A673 (cell line): Measurements from ENCODE around the gene TMEM164.

ENCODE experiments used
- CTCF ChIP-seq: fragments of 300-800, 200-600 bp; sonication (generic); conservative IDR thresholded peaks from 2 replicates; pipeline ENCODE4 v1.5.1; 2017; ENCODE audit warnings: low read depth, mild to moderate bottlenecking, antibody characterized with exemption, low read length, moderate library complexity, mixed read lengths
- EZH2 ChIP-seq: fragments of 200-600 bp; sonication (generic); IDR thresholded peaks from 2 replicates; pipeline ENCODE4 v1.6.1; 2017; ENCODE audit warnings: borderline replicate concordance, low read depth, mild to moderate bottlenecking, mixed read lengths, antibody characterized with exemption, low read length; ENCODE audit not compliant: poor library complexity, severe bottlenecking

GRCh38 chrX:110218591-110218990 lies 215.7 kb downstream of the TMEM164 start:
- TF ChIP-seq CTCF (no peak), EZH2 (no peak)
